IMR-90 (cell line): ENCODE measurements around the gene OAS1. TPM values are rescaled to one million over a fixed set of nuclear protein-coding genes. Genes with fewer than 3 reads are reported as not detected.

ENCODE experiments used
- ATAC-seq: fragments of 200-7000 bp; cut with Tn5 transposase; 2 replicates; pipeline ENCODE4 v1.9.1; 2020; ENCODE audit warnings: low read depth, mild to moderate bottlenecking, moderate library complexity
- BruUV-seq: library from RNA; stranded (reverse); fragments of 400-500 nt; replicated peaks from 2 replicates; lab custom pipeline; 2021; lab: Mats Ljungman, UMichigan
- CTCF ChIA-PET: fragments of 300-600 bp; formaldehyde crosslinking; extraction: SDS; loops from one replicate; lab custom pipeline; 2021; ENCODE audit warnings: antibody characterized with exemption; lab: Yijun Ruan, JAX
- POLR2A ChIA-PET: fragments of 300-600 bp; sonication (Branson Sonifier 250); formaldehyde crosslinking; loops from one replicate; lab custom pipeline; 2022; ENCODE audit warnings: antibody characterized with exemption; ENCODE audit not compliant: unreplicated experiment; lab: Charles Lee
- DNase-seq: peaks from one replicate; pipeline ENCODE4 v3.0.0; 2013
- H2AFZ ChIP-seq: replicated peaks from 2 replicates; pipeline ENCODE3; 2013; ENCODE audit warnings: low read length, mild to moderate bottlenecking; ENCODE audit not compliant: poor library complexity
- H2AK5ac ChIP-seq: 2 replicates; pipeline ENCODE4 v1.6.1; 2013; ENCODE audit warnings: low read depth, low read length, inconsistent platforms
- H2AK9ac ChIP-seq: replicated peaks from 2 replicates; pipeline ENCODE3; 2013; ENCODE audit warnings: mild to moderate bottlenecking, low read depth, low read length, moderate library complexity; ENCODE audit not compliant: poor library complexity
- H2BK120ac ChIP-seq: 2 replicates; pipeline ENCODE4 v1.6.1; 2013; ENCODE audit warnings: low read depth, low read length, inconsistent platforms
- H2BK15ac ChIP-seq: 3 replicates; pipeline ENCODE4 v1.6.1; 2013; ENCODE audit warnings: low read depth, low read length, inconsistent platforms
- H2BK20ac ChIP-seq: 2 replicates; pipeline ENCODE4 v1.6.1; 2013; ENCODE audit warnings: low read depth, mild to moderate bottlenecking, inconsistent platforms, low read length, moderate library complexity
- H2BK5ac ChIP-seq: 2 replicates; pipeline ENCODE4 v1.6.1; 2013; ENCODE audit warnings: mild to moderate bottlenecking, low read depth, low read length, inconsistent platforms; ENCODE audit not compliant: poor library complexity, severe bottlenecking
- H3K14ac ChIP-seq: replicated peaks from 2 replicates; pipeline ENCODE4 v1.6.1; 2013; ENCODE audit warnings: low read depth, low read length, inconsistent platforms
- H3K18ac ChIP-seq: 2 replicates; pipeline ENCODE4 v1.6.1; 2013; ENCODE audit warnings: low read depth, low read length, control low read depth
- H3K23ac ChIP-seq: 2 replicates; pipeline ENCODE4 v1.6.1; 2013; ENCODE audit warnings: low read depth, low read length, inconsistent platforms
- H3K27ac ChIP-seq: 2 replicates; pipeline ENCODE4 v1.5.1; 2013; ENCODE audit warnings: mild to moderate bottlenecking, control low read depth, low read length; ENCODE audit not compliant: insufficient read depth
- H3K27me3 ChIP-seq: 2 replicates; pipeline ENCODE4 v1.6.1; 2013; ENCODE audit warnings: low read length; ENCODE audit not compliant: control insufficient read depth, insufficient read depth
- H3K36me3 ChIP-seq: 2 replicates; pipeline ENCODE4 v1.6.1; 2013; ENCODE audit warnings: low read length, mixed read lengths; ENCODE audit not compliant: control insufficient read depth, insufficient read depth
- H3K4ac ChIP-seq: 2 replicates; pipeline ENCODE4 v1.6.1; 2013; ENCODE audit warnings: low read depth, low read length, inconsistent platforms
- H3K4me1 ChIP-seq: 2 replicates; pipeline ENCODE4 v1.6.1; 2013; ENCODE audit warnings: low read length, mixed read lengths; ENCODE audit not compliant: control insufficient read depth, insufficient read depth
- H3K4me2 ChIP-seq: 2 replicates; pipeline ENCODE4 v1.6.1; 2013; ENCODE audit warnings: low read depth, mild to moderate bottlenecking, control low read depth, low read length, moderate library complexity
- H3K4me3 ChIP-seq: 2 replicates; pipeline ENCODE4 v1.5.1; 2013; ENCODE audit warnings: low read depth, mild to moderate bottlenecking, control low read depth, low read length, moderate library complexity; ENCODE audit not compliant: insufficient read depth
- H3K56ac ChIP-seq: 2 replicates; pipeline ENCODE4 v1.6.1; 2013; ENCODE audit warnings: low read length, inconsistent platforms; ENCODE audit not compliant: insufficient read depth; ENCODE audit errors: extremely low read depth
- H3K79me1 ChIP-seq, 2 experiments: 2 replicates each; pipeline ENCODE4 v1.6.1; 2013; ENCODE audit warnings: low read length in 2 of 2, inconsistent platforms in 1 of 2, low read depth in 1 of 2
- H3K9ac ChIP-seq: 2 replicates; pipeline ENCODE4 v1.6.1; 2013; ENCODE audit warnings: low read depth, low read length, control low read depth
- H3K9me1 ChIP-seq: 2 replicates; pipeline ENCODE4 v1.6.1; 2013; ENCODE audit warnings: low read length, inconsistent platforms; ENCODE audit not compliant: insufficient read depth
- H3K9me3 ChIP-seq: 2 replicates; pipeline ENCODE4 v1.6.1; 2013; ENCODE audit warnings: low read length; ENCODE audit not compliant: control insufficient read depth, insufficient read depth
- H4K20me1 ChIP-seq: 2 replicates; pipeline ENCODE4 v1.6.1; 2013; ENCODE audit warnings: low read length, inconsistent platforms; ENCODE audit not compliant: insufficient read depth
- H4K5ac ChIP-seq: 2 replicates; pipeline ENCODE4 v1.6.1; 2013; ENCODE audit warnings: mild to moderate bottlenecking, low read depth, low read length, control low read depth
- H4K8ac ChIP-seq, 2 experiments: 2 replicates each; pipeline ENCODE4 v1.6.1; 2013; ENCODE audit warnings: low read depth in 2 of 2, low read length in 2 of 2, control low read depth in 1 of 2, inconsistent platforms in 1 of 2
- H4K91ac ChIP-seq: 2 replicates; pipeline ENCODE4 v1.6.1; 2013; ENCODE audit warnings: low read depth, low read length, inconsistent platforms; ENCODE audit not compliant: insufficient read depth
- NFE2L2 ChIP-seq: fragments of 150-350 bp; IDR thresholded peaks from 2 replicates; pipeline ENCODE4 v1.6.1; 2016; ENCODE audit warnings: low read depth, mild to moderate bottlenecking, low read length
- RFX5 ChIP-seq: IDR thresholded peaks from 2 replicates; pipeline ENCODE4 v1.8.0; 2012; ENCODE audit warnings: low read depth, mild to moderate bottlenecking, low read length, moderate library complexity
- WGBS, 2 experiments: methylation state at CpG; one replicate each; pipeline versions ENCODE4 v1.1.5 to v1.1.7; 2013; ENCODE audit warnings: missing lambda C conversion rate in 2 of 2; ENCODE audit not compliant: insufficient read length in 1 of 2; ENCODE audit errors: extremely low coverage in 2 of 2; 5-methylcytosine and 5-hydroxymethylcytosine counted together
- dilution Hi-C: fragments of 300-500 bp; cut with HindIII; formaldehyde crosslinking; loops from one replicate; pipeline ENCODE4 v1.14.3; 2018; ENCODE audit warnings: low sequenced_read_pairs; ENCODE audit not compliant: unreplicated experiment
- in situ Hi-C: fragments of 300-500 bp; cut with MboI; formaldehyde crosslinking; loops from 3 replicates; pipeline ENCODE4 v1.14.3; 2019; ENCODE audit warnings: low sequenced_read_pairs, inconsistent platforms, mixed read lengths
- intact Hi-C: fragments of 100-400 bp; cut with micrococcal nuclease; formaldehyde crosslinking; loops from 2 replicates; pipeline ENCODE4 v1.10.0; 2022
- polyA plus RNA-seq, 3 experiments: library from polyadenylated mRNA; depleted of rRNA; stranded (reverse); fragments of >200 nt; gene quantifications; 2 replicates each; pipeline ENCODE4 v1.2.3, GENCODE V29; 2012; ENCODE audit warnings: low replicate concordance in 1 of 3
- total RNA-seq: library from RNA; depleted of rRNA; stranded (reverse); fragments of >200 nt; gene quantifications from 2 replicates; pipeline ENCODE4 v1.2.3, GENCODE V29; 2012

The OAS1 gene
- total and polyA plus RNA-seq, 2 of the 4 experiments (the other 2 are of a cell fraction) = not detected

GRCh38 chr12:112967306-112967705 is 60.5 kb downstream of the OAS1 start:
- Histone ChIP-seq H3K18ac (no peak overlapping the region), H3K14ac (no peak overlapping the region), H3K9me1 (peaks cover 3% of the 10 kb centered on the region; the same call in 1 of the 2 replicates), H3K36me3 (no peaks in the 10 kb centered on the region; the same call in 1 of the 2 replicates), H2AK9ac (no peak overlapping the region), H2BK5ac (no peak overlapping the region), H4K91ac (no peak overlapping the region), H3K27me3 (no peaks in the 10 kb centered on the region), H2BK15ac (no peak overlapping the region), H3K27ac (no peak overlapping the region), H2AK5ac (no peak overlapping the region), H4K8ac (no peak overlapping the region), H3K79me1 (no peaks in the 10 kb centered on the region), H3K4ac (no peak overlapping the region), H4K5ac (no peak overlapping the region), H2BK120ac (no peak overlapping the region), H3K56ac (no peak overlapping the region), H3K9me3 (no peaks in the 10 kb centered on the region), H2BK20ac (no peak overlapping the region), H2AFZ (no peak overlapping the region), H3K4me3 (no peak overlapping the region), H3K23ac (no peak overlapping the region), H3K4me2 (no peak overlapping the region), H3K9ac (no peak overlapping the region), H3K4me1 (no peaks in the 10 kb centered on the region), H4K20me1 (no peaks in the 10 kb centered on the region)
- in situ Hi-C loops = no loop called here
- DNase-seq (no peak), ATAC-seq (no peak)
- POLR2A ChIA-PET = no interaction called here
- intact Hi-C loops = no loop called here
- BruUV-seq = no TSS peak
- dilution Hi-C loops = no loop called here
- CTCF ChIA-PET = interaction anchor here (1.1 kb wide), 1 partner anchor 12 kb away, joined by 3 read pairs; no protein-coding TSS in a partner anchor
- 73% methylated on average over 4 of the region's 9 CpGs; no CpG with 5 or more reads in 1 of the 2 experiments for WGBS, 2 experiments
- TF ChIP-seq NFE2L2 (no peak), RFX5 (no peak)
